HG03354 (cell line): ENCODE results near the gene GPATCH1.

Experiments
- ATAC-seq: cut with Tn5 transposase; IDR thresholded peaks from one replicate; pipeline ENCODE4 v1.9.1; 2021; ENCODE audit warnings: mild to moderate bottlenecking; ENCODE audit not compliant: unreplicated experiment, poor library complexity, severe bottlenecking

Gene GPATCH1

GRCh38 chr19:33063356-33063752 lies 17.6 kb upstream of the GPATCH1 start:
- no peak for ATAC-seq

DNA sequence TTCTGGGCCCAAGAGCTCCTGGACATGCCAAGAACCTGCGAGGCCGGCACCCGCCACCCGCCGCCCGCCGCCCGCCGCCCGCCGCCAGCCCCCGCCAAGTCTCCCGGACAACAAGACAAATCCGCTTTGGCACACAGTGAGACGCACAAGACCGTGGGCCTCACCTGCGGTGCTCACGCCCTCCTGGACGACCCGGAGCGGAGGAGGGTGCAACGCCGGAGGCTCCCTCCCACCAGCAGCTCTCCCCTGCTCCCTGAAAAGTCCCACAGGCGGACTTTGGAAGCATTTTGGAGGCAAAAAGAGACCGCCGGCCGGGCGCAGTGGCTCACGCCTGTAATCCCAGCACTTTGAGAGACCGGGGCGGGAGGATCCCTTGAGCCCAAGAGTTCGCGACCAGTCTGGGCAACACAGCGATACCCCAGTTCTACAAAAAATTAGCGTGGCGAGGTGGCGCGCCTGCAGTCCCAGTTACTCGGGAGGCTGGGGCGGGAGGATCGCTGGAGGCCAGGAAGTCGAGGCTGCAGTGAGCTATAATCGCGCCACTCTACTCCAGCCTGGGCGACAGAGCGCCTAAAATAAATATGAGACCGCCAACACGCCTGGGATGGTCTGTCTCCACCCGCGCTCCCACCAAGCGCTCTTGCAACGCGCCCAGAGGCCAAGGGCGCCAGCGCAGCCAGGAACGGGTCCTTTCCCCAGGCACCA lies 17.1 kb upstream of the GPATCH1 start:
- ATAC-seq = no peak

- ATAC-seq = peak; percentile 69
Measured at GRCh38 chr19:33064458-33064791, 16.6 kb upstream of the GPATCH1 start.

GRCh38 chr19:33064792-33065550 lies 16.0 kb upstream of the GPATCH1 start, which contains the start of gene RHPN2:
RHPN2 (minus strand) TSS chr19:33064888; CDS start chr19:33064852, 36 bp downstream.
- peak; percentile 83 for ATAC-seq

- no peak for ATAC-seq
Measured at GRCh38 chr19:33066543-33066942, 14.4 kb upstream of the GPATCH1 start.

DNA sequence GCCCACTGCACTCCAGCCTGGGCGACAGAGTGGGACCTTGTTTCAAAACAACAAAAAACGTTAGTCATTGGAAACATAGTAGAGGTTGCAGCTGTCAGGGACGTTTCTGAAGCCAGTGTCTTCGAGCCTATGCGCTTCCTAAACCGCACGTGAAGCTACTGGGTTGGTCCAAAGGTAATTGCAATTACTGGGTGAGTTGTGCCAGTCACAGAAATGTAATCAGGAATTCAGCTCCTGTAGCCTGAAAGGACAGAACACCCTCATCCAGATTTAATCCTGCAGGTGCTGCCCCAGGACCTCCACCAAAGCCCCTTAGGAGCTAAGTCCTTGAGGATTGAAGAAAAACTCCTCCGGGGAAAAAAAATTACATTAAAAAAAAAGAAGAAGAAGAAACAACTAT lies 13.9 kb upstream of the GPATCH1 start:
- no peak for ATAC-seq

- ATAC-seq = no peak
Measured at GRCh38 chr19:33071887-33072286, 9.1 kb upstream of the GPATCH1 start.

GRCh38 chr19:33075519-33075918 lies 5.5 kb upstream of the GPATCH1 start:
- no peak for ATAC-seq

DNA sequence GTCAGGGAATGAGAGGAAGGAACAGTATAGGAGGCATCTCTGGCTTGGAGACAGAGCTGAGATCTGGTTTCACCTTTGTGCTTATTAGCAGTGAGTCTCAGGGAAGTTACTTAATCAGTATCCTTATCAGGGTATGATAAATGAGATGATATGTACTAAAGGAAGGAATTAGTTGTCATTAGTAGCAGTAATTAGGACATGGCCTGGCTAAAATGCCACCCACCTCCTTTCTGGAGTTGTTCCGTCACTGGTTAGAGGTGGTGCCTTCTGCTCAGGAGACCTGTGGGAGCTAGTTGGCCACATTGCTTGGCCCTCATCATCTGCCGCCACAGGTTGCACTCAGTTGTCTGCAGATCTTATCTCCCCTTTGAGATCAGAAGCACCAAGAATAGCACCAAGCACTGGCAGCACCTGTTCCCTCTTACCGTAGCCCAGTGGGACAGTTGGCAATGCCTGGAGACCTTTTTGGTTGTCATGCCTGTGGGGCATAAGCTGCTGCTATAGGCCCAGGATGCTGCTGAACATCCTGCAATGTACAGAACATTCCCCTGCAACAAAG lies 4.7 kb downstream of the GPATCH1 start:
- ATAC-seq = no peak

GRCh38 chr19:33086955-33087354 lies 6.0 kb downstream of the GPATCH1 start:
- no peak for ATAC-seq

GRCh38 chr19:33089010-33089409 lies 8.0 kb downstream of the GPATCH1 start:
- no peak for ATAC-seq

GRCh38 chr19:33090179-33090578 lies 9.2 kb downstream of the GPATCH1 start:
- no peak for ATAC-seq

DNA sequence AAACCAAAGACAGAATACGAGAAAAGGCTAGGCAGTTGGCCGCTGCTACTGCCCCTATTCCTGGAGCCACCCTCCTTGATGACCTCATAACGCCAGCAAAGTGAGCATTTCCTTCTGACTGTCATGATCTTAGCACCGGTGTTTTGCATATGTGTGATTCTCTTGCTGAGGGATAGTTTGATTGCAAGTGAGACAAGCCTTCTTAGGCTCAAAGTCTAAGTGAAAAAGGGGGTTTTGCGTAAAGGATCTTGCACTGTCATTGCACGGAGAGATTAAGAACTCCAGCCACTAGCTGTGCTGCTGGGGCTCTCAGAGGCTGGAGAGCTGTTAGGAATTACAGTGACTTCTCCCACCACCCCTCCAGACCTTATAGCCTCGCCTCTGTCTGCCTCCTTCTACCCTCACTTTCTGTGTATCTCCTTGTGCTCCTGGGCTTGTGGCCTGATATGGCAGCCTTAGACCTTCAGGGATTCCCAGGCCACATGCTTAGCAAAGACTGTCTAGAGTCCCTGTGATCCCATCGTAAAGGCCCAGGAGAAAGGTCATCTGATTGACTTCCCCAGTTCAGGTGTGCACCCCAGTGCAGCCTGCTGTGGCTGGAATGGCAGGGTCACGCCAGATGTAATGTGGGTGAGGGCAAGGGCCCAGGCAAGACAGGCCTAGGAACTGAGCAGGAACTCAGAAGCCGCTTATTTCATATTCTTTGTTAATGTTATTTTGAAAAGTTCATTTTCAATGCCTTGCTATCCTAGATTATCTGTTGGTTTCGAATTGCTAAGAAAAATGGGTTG lies 12.6 kb downstream of the GPATCH1 start:
- ATAC-seq = no peak

- ATAC-seq = no peak
Measured at GRCh38 chr19:33094436-33095067, 13.6 kb downstream of the GPATCH1 start.

DNA sequence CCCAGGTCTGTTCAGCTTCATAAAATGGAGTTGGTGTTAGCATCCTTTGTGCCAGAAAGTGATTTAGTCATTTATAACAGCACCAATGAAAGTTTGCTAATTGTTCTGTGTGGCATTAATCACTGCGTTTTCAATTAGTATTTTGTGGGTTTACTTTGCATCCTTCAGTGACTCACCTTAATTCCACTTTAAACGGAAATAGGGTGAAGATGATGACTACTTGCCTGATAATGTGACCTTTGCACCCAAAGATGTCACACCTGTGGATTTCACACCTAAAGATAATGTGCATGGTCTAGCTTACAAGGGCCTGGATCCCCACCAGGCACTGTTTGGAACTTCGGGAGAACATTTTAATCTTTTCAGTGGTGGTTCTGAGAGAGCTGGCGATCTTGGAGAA lies 15.0 kb downstream of the GPATCH1 start:
- no peak for ATAC-seq

DNA sequence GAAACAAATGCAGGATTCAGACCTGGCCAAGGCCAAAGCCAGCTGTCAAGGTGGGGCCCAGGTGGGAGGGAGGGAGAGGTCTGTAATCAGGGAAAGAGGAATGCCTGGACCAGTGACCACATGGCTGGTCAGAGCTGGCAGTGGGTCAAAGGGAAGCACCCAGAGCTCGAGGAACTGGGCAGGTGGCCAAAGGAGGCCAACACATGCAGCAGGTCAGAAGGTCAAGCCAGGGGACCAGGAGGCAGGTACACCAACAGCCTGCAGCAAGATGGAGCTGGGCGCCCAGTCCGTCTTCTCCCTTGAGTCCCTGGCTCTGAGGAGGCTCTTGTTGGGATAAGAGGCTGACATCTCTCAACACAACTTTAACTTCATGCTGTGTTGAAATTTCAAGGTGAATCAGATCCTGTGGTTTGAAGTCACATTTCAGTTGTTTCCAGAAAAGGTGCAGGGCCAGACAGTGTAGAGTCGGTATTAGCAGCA lies 17.1 kb downstream of the GPATCH1 start:
- ATAC-seq = no peak

DNA sequence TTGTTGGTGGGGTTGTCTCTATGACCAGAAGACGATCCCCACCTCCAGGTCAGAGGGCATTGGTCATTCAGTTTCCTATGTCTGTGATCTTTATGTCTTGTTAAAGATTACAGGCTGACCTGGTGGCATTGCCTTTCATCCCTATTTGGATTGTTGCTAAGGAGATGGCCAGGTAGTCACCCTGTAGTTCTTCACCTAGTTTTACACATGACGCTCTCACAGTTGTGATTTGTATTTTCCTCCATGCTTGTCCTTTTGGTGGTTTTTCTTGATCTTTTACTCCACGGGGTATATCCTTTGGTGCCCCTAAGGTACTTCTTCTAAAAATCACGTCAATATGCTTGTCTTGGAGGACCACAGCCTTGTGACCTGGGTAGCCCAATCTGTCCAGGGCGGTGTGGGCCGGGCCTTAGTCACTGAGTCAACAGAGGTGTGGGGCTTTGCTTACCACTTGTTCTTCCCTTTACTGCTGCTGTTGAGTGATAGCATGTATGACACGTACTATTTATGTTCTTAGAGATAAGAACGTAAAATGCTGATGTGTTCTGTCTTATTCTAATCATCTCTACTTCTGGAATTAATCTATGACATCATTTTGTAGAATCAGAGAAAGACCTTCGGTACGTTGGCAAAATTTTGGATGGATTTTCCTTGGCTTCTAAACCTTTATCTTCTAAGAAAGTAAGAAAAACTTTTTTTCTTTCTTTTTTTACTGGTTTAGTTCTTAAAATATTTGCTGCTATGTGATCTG lies 20.1 kb downstream of the GPATCH1 start:
- ATAC-seq = no peak

DNA sequence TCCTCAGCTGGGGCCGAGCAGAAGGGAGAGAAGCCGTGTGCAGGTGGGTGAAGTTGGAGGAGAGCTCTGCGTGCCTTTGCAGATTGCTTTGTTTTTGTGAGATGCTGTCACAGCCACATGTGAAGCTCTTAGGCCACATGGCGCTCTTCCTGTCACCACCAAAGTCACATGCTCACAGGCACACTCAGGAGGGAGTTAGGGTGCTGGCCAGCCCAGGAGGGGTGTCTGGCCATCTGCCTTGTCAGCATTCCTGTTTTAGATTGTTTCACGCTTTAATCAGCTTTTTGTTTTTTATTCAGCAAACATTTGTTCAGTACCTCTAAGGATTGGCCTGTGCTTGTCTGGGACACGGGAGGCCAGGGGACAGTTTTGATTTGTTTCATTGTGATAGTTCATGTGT lies 21.9 kb downstream of the GPATCH1 start:
- no peak for ATAC-seq

- no peak for ATAC-seq
Measured at GRCh38 chr19:33108161-33108560, 27.2 kb downstream of the GPATCH1 start.
